ENCODE results near the gene PEAR1.

The PEAR1 gene

GRCh38 chr1:156939786-156940334 lies 46.3 kb downstream of the PEAR1 start:
- no peak for DNase-seq (ENCODE audit: low spot score)
- no peak for TF ChIP-seq CTCF (IDR thresholded peaks at IDR 0.05; ENCODE audit: extremely low read depth, insufficient read depth, missing control alignments)
- in situ Hi-C loops (cut with MboI; ENCODE audit: low pct_unique_long_range_greater_than_20kb, low sequenced_read_pairs, unreplicated experiment): no loop called here

DNA sequence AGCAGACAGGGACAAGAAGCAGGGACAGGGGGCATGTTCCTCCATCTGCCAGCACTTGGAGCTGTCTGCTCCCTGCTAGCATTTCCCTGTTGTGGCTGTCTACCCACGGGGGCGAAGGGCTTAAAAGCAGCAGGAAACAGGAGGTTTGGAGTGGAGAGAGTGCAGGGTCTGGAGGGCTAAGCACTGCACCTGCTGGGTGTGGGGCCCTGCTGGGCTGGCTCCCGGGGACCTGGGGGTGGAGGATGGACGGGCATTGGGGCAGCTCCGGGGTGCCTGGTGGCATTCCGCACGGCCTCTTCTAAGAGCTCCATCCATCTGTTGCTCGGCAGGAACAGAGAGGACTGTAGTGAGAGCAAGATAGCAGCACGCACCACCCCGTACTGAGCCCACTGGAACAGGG lies 48.2 kb downstream of the PEAR1 start:
- in situ Hi-C loops (cut with MboI; ENCODE audit: low pct_unique_long_range_greater_than_20kb, low sequenced_read_pairs, unreplicated experiment): no loop called here
- no peak for TF ChIP-seq CTCF (IDR thresholded peaks at IDR 0.05; ENCODE audit: extremely low read depth, insufficient read depth, missing control alignments)
- DNase-seq (ENCODE audit: low spot score): no peak

DNA sequence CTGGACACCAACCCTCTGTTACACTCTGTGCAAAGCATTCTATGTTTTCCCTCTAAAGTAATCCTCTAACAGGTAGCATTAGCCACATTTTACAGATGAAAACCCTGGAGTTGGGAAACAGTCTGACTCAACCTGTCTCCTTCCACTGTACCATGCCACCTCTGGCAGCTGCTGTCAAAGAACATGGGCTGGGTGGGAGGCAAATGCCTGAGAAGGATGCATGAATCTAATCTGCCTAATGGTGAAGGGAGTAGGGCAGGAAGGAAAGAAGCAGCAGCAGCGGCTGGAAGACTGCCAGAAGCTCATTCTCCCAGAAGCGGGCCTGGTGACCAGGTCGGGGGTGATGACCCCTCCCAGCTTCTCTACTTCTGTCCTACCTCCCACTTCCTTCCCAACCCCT lies 48.7 kb downstream of the PEAR1 start:
- in situ Hi-C loops (cut with MboI; ENCODE audit: low pct_unique_long_range_greater_than_20kb, low sequenced_read_pairs, unreplicated experiment): no loop called here
- no peak for DNase-seq (ENCODE audit: low spot score)
- TF ChIP-seq CTCF (IDR thresholded peaks at IDR 0.05; ENCODE audit: extremely low read depth, insufficient read depth, missing control alignments): no peak

DNA sequence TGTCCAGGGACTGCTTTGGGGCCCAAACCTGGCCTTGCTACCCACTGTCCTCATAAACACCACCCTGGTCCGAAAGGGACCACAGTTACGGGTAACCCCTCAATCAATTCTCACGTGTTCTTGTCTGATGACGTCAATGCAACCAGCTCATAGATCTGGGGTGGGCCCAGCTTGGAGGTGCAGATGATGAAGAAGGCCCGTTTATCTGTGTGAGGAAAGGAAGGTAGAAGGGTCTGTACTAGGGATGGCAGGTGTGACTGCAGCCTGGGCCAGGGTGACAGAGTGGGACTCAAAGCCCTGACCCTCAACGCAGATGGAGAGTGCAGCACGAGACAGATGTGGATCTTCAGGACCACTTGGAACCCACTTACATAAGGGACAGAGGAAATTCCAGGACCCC lies 49.1 kb downstream of the PEAR1 start:
- TF ChIP-seq CTCF (IDR thresholded peaks at IDR 0.05; ENCODE audit: extremely low read depth, insufficient read depth, missing control alignments): no peak
- in situ Hi-C loops (cut with MboI; ENCODE audit: low pct_unique_long_range_greater_than_20kb, low sequenced_read_pairs, unreplicated experiment): no loop called here
- DNase-seq (ENCODE audit: low spot score): no peak

- no peak for TF ChIP-seq CTCF (IDR thresholded peaks at IDR 0.05; ENCODE audit: extremely low read depth, insufficient read depth, missing control alignments)
- in situ Hi-C loops (cut with MboI; ENCODE audit: low pct_unique_long_range_greater_than_20kb, low sequenced_read_pairs, unreplicated experiment): no loop called here
These were observed 50.2 kb downstream of the PEAR1 start for GRCh38 chr1:156943756-156944155.

DNA sequence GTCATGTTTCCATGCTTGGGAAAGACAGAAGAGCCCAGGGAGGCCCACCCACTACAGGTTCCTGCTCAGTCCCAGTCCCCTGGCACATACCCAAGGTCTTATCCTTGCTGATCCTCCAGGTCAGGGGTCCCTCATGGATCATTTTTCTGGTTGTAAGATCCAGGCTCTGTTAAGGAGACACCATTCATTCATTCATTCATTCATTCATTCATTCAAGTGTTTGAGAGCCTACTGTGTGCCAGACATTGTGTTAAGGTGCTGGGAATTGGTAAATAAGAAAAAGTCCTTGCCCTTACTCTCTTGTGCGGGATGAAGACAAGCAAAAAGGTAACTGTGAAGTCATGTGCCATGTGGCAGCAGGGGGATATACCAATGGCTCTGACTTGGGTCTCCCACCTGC lies 50.8 kb downstream of the PEAR1 start:
- DNase-seq (ENCODE audit: low spot score): no peak
- in situ Hi-C loops (cut with MboI; ENCODE audit: low pct_unique_long_range_greater_than_20kb, low sequenced_read_pairs, unreplicated experiment): no loop called here
- no peak for TF ChIP-seq CTCF (IDR thresholded peaks at IDR 0.05; ENCODE audit: extremely low read depth, insufficient read depth, missing control alignments)

More at GRCh38 chr1:156943756-156944155, 50.2 kb downstream of the PEAR1 start:
- no peak for DNase-seq (ENCODE audit: low spot score)

DNA sequence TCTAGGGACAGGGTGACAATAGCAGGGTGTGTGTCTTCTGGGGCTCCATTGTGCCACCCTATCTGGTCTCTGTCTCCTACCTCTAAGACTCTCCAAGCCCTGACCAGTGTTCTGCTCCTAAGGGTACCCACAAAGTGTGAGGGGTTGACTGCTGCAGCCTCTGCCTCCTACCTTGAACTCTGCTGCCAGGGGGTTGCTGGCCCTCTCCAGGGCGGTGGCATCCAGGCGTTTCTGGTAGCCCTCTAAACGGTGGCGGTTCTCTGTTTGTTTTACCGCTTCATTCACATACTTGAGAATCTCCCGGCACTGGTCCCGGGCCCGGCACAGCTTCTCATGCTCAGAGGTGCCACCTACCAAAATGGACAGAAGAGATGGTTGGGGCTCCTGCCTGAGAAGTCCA lies 51.3 kb downstream of the PEAR1 start:
- no peak for DNase-seq (ENCODE audit: low spot score)
- in situ Hi-C loops (cut with MboI; ENCODE audit: low pct_unique_long_range_greater_than_20kb, low sequenced_read_pairs, unreplicated experiment): no loop called here
- no peak for TF ChIP-seq CTCF (IDR thresholded peaks at IDR 0.05; ENCODE audit: extremely low read depth, insufficient read depth, missing control alignments)
